Superior temporal gyrus (tissue), 1 donor: Measurements from ENCODE around the gene PEF1.
"Not testable (repeated sequence)": the region's sequence is repeated elsewhere in the genome, so short reads cannot be mapped to it uniquely, and the experiment has no call there.

Experiments
- DNase-seq: peaks from one replicate; pipeline ENCODE4 v3.0.0-alpha.2; 2016; ENCODE audit errors: extremely low spot score

Gene PEF1

DNA sequence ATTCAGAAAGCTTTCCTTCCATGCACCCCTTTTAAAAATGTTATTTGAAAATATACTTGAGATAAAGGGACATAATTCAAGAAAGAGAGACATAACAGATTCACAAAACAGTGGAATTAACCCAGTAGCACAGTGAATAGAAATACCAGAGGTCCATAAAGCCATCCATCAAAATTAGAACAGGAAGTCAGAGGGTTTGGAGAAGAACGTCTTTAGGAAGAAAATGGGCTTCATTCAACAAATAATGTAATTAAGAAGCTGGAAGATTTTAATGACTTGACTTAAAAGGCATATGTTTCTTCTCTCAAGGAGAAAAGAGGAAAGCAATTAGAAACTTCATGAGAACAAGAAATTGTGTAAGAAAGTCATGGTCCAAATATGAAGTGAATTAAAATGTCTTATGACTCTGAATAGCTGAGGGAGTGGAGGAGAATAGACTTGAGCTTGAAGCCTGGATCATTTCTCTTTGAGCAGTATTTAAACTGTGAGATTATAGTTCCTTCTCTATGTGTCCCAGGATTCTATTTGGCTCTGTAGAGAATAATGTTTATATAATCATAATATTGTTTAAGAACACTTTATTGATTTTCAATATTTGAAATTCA lies 35.1 kb downstream of the PEF1 start:
- no peak for DNase-seq

DNA sequence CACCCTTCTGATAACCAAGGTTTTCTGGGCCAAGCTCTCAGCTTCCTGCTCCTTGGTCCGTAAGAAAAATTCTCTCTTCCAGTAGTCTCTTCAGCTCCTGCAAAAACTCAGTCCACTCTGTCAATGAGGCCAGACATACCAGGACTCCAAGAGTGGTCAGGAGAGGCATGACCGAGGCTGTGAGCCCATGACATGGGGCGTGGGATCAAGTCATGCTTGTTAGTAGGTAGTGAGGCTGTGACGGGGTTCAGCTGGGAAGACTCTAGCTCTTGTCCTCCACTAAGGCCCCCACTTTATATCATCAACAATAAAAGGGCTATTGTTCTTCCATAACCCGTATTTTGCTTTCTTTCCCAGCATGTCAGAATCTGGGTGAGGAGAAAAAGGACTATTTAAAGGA lies 37.3 kb downstream of the PEF1 start:
- no peak for DNase-seq

DNA sequence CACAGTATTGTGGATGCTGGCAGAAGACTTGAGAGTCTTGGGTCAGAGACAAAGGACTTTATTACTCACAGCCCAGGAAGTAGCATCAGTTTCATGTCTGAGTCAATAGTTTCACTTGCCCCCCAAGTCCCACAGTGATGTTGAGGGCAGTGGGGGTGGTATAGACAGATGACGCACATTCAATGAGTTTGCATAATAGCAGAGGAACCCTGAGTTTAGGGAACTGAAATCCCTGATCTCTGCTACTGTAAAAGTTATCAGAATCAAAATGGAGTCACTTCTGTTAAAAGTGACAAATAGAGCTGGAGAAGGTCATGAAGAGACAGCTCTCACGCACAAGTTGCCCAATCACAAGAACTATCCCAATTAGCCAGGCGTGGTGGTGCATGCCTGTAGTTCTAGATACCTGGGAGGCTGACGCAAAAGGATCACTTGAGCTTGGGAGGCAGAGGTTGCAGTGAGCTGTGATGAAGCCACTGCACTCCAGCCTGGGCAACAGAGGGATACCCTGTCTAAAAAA lies 38.7 kb downstream of the PEF1 start:
- DNase-seq: no peak

DNA sequence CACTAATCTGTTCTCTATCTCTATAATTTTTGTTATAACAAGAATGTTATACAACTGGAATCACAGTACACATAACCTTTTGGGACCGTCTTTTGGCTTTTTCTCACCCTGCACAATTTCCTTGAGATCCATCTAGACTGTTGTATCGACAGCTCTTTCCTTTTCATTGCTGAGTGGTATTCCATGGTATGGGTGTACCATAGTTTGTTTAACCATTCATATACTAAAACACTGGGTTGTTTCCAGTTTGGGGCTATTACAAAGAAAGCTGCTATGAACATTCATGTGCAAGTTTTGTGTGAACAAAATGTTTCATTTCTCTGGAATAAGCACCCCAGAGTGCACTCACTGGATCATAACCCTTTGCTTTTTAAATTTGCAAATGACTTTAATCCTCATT lies 42.6 kb downstream of the PEF1 start:
- no peak for DNase-seq

DNA sequence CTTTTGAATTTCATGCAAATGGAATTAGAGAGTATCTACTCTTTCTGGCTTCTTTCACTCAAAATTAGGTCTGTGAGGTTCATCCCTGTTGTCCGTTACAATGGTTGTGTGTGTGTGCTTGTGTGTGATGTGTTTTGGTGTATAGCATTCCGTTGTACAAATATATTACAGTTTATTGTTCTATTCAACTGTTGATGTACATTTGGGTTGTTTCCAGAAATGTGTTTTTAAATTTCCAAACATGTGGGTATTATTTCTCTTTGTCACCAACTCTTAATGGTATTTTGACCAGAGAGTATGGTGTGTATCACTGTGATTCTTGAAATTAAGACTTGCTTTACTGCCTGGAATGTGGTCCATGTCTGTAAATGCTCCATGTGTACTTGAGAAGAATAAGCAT lies 44.0 kb downstream of the PEF1 start:
- DNase-seq: no peak

DNA sequence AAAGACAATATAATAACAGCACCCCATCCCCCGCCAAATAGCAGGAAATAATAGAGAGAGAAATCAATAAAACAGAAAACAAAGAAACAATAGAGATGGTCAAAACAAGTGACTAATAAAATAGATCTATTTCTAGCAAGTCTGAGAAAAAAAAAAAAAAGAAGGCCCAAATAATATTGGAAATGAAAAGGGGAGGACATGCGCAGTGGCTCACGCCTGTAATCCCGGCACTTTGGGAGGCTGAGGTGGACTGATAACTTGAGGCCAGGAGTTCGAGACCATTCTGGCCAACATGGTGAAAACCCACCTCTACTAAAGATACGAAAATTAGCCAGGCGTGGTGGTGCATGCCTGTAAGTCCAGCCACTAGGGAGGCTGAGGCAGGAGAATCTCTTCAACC lies 45.7 kb downstream of the PEF1 start:
- DNase-seq: no peak

DNA sequence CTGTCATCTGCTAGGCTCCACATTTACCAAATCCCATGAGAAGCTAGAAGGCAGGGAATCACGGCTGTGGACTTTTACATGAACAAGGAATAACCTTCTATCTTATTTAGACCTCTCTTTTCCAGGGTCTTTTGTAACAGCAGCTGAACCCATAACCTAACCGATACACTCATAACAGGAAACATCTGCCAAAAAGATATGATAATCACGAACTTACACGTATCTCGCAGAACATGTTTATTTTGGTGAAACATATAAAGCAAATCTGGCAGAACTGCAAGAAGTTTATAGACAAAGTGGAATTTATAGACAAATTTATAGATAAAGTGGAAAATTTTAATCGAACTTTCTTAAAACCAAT lies 48.0 kb downstream of the PEF1 start:
- no peak for DNase-seq

DNA sequence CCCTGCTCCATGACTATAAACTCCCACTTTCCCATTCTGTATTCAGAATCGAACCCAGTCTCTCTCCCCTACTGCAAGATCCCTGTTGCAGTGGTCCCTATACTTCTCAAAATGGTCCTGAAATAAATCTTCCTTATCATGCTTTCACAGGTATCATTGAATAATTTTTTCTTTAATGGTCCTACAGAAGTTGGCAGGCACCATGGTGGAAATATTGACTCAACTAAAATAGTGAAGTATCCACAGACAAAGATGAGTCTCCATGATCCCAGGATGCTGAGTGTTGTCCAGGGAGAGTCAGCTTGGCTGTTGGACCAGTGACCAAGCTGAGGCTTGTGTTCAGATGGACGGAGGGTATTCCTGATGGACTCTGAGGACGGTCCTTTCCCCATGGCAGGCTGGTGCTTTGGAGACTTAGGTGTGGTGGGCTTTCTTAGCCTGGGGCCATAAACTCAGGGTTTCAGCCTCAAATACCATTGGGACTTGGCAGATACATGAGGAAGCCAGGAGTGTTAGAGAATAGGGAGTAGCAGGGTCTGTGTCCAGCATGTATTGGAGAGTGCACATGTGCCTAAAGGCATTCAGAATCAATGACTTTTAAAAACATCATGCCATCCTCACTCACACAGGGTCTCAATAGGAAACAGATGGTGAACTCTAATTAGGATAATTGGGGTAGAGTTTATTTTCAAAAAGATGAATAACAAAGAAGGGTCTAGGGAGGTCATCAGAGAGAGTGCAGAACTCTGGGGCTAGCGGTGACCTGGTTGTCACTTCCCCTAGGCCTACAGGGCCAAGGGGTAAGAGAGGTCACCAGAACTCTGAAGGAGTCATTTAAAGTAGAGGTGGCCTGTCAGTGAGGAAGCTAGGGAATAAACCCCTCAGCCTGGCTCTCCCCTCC lies 48.6 kb downstream of the PEF1 start:
- no peak for DNase-seq

DNA sequence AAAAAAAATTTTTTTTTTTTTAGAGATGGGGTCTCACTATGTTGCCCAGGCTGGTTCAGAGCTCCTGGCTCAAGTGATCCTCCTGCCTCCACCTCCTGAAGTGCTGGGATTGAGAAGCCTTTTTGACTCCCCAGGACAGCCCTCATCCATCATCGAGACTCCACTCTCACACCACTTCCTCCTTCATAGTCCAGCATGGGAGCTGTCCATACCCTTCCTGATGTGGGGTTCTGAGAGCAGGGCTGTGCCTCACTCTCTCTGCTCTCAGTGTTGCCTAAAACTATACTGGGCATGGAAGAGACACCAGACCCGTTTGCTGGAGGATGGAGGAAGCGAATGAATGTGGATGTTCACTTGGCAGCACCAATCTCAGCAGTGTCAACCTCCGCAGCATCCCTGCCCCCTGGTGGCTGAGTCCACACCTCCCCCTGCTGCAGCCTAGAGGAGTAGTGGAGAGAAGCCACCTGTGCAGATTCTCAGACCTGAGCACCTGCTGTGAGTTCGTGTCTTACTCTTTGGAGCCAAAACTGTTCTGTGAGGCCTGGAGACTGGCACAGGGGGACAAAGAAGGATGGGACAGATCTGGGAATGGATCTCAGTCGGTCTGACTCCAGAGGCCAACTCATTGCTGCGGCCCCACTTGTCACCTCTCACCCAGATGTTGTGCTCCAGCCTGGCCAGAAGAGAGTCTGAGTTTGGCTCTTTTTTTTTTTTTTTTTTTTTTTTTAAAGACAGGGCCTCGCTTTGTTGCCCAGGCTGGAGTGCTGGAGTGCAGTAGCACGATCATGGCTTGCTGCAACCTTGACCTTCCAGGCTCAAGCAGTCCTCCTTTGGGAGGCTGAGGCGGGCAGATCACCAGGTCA lies 50.7 kb downstream of the PEF1 start:
- DNase-seq: no peak

DNA sequence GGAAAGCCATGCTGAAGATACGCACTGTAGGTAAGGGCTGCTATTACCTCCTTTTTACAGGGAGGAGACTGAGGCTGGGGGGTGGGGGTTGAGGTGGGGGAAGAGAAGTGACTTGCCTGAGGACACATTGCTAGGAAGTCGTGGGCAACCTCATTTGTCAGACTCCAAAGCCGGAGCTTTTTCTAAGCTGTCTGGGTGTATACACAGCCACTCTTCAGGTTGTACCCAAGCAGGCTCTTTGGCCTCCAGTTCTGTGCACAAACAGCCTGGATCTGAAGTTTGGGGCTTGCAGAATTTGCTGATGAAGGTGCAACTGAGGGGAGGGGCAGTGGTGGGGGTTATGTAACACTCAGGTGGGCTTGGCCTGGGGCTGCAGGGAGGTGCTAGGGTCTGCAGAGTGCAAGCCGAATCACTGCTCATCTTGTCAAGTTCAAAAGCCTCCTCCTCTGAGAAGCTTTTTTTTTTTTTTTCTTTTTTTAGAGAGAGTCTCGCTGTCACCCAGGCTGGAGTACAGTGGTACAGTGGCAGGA lies 51.5 kb downstream of the PEF1 start:
- DNase-seq: no peak

DNA sequence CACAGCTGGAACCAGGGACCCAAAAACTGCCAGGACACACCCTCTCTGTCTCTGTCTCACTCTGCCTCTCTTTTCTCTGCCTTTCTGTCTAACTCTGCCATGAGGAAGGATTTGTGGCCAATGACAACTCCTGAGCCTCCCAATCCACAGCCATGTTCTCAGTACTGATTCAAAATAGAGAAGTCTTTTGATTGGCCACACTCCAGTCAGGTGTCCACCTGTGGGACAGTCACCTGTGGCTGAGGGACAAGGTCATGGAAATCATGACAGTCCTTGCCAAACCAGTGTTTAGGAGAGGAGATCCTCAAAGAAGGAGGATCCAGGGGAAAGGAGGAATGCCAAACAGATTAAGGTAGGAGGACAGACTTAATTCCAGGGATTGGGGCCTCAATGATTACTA lies 52.5 kb downstream of the PEF1 start:
- no peak for DNase-seq

DNA sequence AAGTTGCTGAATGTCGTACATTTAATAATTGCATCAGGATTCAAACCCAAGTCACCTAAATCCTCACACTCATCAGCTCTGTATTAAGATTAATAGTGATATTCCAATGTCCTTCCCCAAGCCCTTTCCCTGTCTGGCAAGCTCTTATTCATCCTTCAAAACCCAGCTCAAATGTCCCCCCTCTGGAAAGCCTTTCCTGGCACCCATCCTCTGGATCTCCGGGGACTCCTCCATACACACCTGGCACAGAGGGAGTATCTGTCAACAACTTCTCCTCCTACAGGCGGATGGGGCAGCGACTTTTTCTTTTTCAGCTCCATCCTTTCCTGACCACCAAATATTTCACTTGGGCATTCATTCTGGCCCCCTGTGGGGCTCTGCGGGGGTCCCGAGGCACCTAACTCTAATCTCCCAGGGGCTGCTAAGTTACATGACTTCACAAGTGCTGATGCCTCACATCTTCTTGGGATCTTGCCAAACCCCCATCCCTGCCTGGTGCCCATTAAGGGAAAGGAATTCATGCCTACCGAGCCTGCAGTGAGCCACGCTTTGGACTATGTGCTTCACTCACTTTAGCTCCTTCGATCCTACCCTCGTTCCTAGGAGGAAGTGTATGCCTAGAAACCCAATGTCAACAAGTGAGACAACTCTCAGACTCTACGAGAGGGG lies 53.1 kb downstream of the PEF1 start:
- no peak for DNase-seq

DNA sequence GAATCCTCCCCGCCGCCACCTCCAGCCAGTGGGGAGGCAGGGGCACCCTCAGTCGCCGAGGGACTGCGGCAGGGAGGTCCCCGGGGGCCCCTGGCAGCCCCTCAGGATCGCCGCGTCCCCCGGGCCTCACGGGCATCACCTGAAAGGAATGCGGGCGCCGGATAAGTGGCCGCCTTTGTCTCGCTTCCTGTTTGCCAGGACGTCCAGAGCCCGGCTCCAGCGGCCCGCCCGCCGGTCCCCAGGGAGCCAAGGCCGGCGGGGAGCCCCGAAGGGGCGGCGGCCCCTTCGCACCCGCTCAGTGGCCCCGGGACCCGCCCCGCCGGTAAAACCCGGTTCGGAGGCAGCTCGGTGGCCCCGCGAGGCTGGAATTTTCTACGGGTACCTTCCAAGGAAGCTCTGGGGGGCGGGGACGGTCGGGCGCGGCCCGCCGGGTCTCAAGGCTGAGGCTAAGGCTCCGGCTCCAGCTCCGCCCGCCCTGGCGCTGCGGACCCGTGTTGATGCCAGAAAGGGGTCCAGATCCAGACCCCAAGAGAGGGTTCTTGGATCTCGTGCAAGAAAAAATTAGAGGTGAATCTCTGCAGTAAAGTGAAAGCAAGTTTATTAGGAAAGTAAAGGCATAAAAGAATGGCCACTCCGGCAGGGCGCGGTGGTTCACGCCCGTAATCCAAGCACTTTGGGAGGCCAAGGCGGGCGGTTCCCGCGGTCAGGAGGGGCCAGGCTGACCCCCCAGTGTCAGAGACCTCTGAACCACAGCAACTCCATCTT lies 55.7 kb downstream of the PEF1 start:
- DNase-seq: no peak

DNA sequence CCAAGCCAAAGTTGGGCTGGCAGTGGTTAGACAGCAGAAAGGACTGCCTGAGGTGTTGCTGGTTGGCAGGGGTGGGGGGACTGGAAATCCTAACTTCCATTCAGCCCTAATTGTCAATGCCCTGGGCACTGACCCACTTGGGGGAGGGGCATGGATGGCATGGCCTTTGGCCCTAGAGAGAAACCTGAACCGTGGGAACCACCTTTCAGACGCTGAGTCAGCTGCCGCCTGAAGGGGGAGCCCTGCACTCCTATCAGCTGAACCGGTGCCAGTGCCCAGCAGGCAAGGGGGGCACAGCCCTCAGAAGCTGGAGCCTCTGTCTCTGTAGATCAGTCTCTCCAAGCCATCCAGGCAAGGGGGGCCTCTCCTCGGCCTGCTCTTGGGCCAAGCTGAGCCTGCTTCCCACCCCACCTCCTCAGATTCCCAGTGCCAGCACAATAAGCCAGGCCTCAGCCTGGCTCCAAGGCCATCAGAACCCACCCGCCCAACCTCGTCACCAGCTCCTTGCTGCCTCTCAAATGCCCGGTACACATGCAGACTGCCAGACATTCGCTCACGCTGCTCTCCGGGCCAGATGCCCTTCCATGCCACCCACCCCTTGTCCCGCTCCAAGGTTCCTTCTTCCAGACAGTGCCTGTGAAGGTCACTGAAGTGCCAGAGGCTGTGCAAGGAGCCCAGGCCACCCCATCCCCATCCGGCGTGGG lies 56.8 kb downstream of the PEF1 start:
- peak; percentile 44 for DNase-seq

DNA sequence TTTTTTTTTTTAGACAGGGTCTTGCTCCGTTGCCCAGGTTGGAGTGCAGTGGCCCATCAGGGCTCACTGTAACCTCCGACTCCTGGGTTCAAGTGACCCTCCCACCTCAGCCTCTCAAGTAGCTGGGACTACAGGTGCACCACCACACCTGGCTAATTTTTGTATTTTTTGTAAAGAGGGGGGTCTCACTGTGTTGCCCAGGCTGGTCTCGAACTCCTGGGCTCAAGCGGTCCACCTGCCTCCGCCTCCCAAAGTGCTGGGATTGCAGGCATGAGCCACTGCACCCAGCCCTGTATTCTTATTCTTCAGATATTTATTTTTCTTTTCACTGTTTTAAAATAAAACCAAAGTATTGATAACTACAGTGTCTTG lies 57.4 kb downstream of the PEF1 start:
- DNase-seq: not testable (repeated sequence)

DNA sequence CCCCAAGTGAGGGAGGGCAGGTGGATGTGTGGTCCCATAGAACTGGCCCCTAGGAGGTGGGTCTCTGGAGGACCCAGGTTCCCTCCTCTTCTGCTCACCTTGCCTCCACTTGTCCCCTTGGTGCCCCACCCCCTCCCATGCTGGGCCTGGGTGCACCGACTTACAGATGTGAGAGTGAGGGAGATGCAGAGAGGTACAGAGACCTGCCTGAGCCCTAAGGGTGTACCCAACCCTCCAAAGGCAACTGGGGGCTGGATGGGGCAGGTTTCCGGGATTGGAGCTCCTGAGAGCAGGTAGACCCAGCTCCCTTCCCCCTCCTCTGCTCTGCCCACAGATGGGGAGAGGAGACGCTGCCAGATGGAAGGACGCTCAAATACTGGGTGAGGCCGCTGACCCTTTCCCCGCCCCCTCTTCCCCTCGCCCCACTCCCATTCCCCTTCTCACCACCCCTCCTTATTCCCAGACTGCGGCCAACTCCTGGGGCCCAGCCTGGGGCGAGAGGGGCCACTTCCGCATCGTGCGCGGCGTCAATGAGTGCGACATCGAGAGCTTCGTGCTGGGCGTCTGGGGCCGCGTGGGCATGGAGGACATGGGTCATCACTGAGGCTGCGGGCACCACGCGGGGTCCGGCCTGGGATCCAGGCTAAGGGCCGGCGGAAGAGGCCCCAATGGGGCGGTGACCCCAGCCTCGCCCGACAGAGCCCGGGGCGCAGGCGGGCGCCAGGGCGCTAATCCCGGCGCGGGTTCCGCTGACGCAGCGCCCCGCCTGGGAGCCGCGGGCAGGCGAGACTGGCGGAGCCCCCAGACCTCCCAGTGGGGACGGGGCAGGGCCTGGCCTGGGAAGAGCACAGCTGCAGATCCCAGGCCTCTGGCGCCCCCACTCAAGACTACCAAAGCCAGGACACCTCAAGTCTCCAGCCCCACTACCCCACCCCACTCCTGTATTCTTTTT lies 58.0 kb downstream of the PEF1 start:
- no peak for DNase-seq

DNA sequence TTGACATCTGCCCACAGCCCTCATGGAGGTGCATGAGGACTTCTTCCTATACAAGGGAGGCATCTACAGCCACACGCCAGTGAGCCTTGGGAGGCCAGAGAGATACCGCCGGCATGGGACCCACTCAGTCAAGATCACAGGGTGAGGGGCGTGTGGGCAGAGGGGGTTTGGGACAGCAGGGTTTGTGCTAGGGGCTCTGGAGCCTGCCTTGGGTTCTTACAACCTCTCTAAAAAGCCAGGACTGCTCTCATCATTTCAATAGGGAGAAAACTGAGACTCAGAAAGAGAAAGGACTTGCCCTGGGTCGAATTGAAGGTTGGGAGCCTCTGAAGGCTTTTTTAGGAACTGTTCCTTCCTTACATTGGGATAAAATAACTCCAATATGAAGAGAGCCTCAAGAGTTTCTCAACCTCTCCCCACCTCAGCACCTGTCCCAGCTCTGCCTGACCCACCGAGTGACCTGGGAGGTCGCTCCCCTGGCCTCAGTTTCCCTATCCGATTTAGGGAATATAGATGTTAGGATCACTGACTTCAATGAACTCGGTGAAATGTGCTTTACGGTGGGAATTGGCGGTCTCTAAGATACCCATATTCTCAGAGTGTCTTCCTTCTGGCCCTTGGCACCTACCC lies 58.8 kb downstream of the PEF1 start:
- no peak for DNase-seq

DNA sequence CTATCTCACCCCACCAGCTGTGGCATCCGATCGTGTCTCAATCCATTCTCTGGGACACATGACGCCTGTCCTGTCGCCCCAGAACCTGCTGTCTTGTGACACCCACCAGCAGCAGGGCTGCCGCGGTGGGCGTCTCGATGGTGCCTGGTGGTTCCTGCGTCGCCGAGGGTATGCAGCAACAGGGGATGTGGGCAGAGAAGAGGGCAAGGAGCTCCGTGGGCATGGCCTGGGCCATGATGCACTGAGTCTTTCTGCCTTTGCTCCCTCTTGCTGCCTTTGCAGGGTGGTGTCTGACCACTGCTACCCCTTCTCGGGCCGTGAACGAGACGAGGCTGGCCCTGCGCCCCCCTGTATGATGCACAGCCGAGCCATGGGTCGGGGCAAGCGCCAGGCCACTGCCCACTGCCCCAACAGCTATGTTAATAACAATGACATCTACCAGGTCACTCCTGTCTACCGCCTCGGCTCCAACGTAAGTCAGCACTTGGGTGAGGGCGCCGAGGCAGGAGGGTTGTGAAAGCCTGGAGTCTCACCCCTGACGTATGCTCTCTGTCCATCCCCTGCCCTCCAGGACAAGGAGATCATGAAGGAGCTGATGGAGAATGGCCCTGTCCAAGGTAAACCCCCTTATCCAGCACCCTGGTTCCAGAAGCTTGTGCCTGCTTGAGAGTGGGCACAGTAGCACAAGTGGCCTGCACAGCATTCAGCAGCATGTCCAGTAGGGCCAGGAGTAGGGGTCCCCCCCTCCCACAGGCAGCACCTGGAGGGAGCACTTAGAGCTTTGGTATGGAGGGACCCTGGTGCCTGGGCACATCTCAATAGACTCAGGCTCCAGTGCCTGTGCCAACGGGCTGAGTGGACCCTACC lies 59.6 kb downstream of the PEF1 start:
- no peak for DNase-seq
